IPS-20b (cell line): ENCODE data around the gene SLC22A8.

Source experiments
- H3K27ac ChIP-seq: one replicate; pipeline ENCODE4 v1.5.1; 2013; ENCODE audit warnings: low read length
- H3K27me3 ChIP-seq: 2 replicates; pipeline ENCODE4 v1.6.1; 2013; ENCODE audit warnings: mild to moderate bottlenecking, low read length, inconsistent platforms; ENCODE audit not compliant: insufficient read depth
- H3K36me3 ChIP-seq: 2 replicates; pipeline ENCODE4 v1.6.1; 2013; ENCODE audit warnings: low read depth, mild to moderate bottlenecking, inconsistent platforms, low read length, moderate library complexity; ENCODE audit not compliant: insufficient read depth
- H3K4me1 ChIP-seq: 2 replicates; pipeline ENCODE4 v1.6.1; 2013; ENCODE audit warnings: mild to moderate bottlenecking, control low read depth, inconsistent platforms, low read length, moderate library complexity; ENCODE audit not compliant: insufficient read depth
- H3K4me3 ChIP-seq: 2 replicates; pipeline ENCODE4 v1.5.1; 2013; ENCODE audit warnings: mild to moderate bottlenecking, low read length, inconsistent platforms
- H3K9ac ChIP-seq: 2 replicates; pipeline ENCODE4 v1.6.1; 2013; ENCODE audit warnings: low read depth, mild to moderate bottlenecking, inconsistent platforms, low read length, moderate library complexity
- H3K9me3 ChIP-seq: 2 replicates; pipeline ENCODE4 v1.6.1; 2013; ENCODE audit warnings: mild to moderate bottlenecking, low read depth, low read length, inconsistent platforms; ENCODE audit not compliant: insufficient read depth

Gene SLC22A8

DNA sequence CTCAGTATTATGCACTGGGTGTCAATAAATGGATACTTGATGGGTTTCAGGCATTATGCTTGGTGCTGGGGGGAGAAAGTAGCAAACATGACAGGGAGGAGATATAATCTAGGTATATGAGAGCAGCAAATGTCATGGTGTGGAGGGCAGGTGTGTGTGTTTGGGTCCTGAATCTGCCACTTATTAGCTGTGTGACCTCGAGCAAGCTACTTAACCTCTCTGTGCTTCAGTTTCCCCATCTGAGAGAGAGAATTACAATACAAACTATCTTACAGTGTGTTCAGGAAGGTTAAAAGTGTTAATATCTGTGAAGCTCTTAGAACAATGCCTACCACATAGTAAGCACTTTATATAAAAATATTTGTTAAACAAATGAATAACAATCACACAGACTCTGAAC lies 2.8 kb downstream of the SLC22A8 start:
- Histone ChIP-seq H3K9me3 (no peaks in the 10 kb centered on the region), H3K27ac (no peak overlapping the region), H3K27me3 (no peaks in the 10 kb centered on the region), H3K4me3 (no peak overlapping the region), H3K4me1 (no peaks in the 10 kb centered on the region), H3K36me3 (no peaks in the 10 kb centered on the region), H3K9ac (no peak overlapping the region)

- no peaks in the 10 kb centered on the region for H3K9me3 ChIP-seq
- no peaks in the 10 kb centered on the region for H3K27me3 ChIP-seq
- H3K4me3 ChIP-seq = no peak overlapping the region
- no peak overlapping the region for H3K27ac ChIP-seq
- no peaks in the 10 kb centered on the region for H3K36me3 ChIP-seq
- H3K9ac ChIP-seq = no peak overlapping the region
- H3K4me1 ChIP-seq = no peaks in the 10 kb centered on the region
Observed at GRCh38 chr11:63012430-63012829, 3.2 kb downstream of the SLC22A8 start.

DNA sequence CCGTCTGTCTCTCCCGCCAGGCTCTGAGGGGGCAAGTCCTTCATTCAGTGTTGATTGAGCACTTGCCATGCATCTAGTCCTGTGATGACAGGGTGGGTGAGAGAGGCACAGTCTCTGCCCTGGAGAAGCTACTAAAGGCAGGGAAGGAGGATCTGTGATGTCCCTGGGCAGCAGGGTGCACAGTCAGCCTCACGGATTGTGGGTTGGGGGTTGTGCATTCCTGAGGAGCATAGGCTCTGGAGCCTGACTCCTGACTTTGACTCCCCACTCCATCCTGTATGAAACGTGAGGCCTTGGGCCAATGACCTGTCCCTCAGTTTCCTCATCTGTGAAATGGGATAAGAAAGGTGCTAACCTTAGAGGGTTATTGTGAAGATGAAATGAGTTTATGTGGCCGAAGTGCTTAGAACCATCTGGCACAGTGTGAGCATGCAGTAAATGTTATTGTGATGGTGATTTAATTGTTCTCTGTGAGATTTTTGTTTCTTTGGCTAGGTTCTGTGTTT lies 4.7 kb downstream of the SLC22A8 start:
- Histone ChIP-seq H3K4me3 (no peak overlapping the region), H3K27me3 (no peaks in the 10 kb centered on the region), H3K9me3 (no peaks in the 10 kb centered on the region), H3K36me3 (no peaks in the 10 kb centered on the region), H3K9ac (no peak overlapping the region), H3K27ac (no peak overlapping the region), H3K4me1 (no peaks in the 10 kb centered on the region)

GRCh38 chr11:63007920-63008319 lies 7.7 kb downstream of the SLC22A8 start:
- no peak overlapping the region for H3K27ac ChIP-seq
- no peaks in the 10 kb centered on the region for H3K27me3 ChIP-seq
- no peak overlapping the region for H3K4me3 ChIP-seq
- no peaks in the 10 kb centered on the region for H3K9me3 ChIP-seq
- no peaks in the 10 kb centered on the region for H3K4me1 ChIP-seq
- H3K9ac ChIP-seq = no peak overlapping the region
- no peaks in the 10 kb centered on the region for H3K36me3 ChIP-seq

GRCh38 chr11:63001456-63001855 lies 14.2 kb downstream of the SLC22A8 start:
- H3K4me1 ChIP-seq = no peaks in the 10 kb centered on the region
- no peak overlapping the region for H3K4me3 ChIP-seq
- no peaks in the 10 kb centered on the region for H3K36me3 ChIP-seq
- no peaks in the 10 kb centered on the region for H3K9me3 ChIP-seq
- no peak overlapping the region for H3K9ac ChIP-seq
- no peaks in the 10 kb centered on the region for H3K27me3 ChIP-seq
- H3K27ac ChIP-seq = no peak overlapping the region

- Histone ChIP-seq H3K9me3 (no peaks in the 10 kb centered on the region), H3K4me3 (no peak overlapping the region), H3K4me1 (no peaks in the 10 kb centered on the region), H3K27ac (no peak overlapping the region), H3K27me3 (no peaks in the 10 kb centered on the region), H3K9ac (no peak overlapping the region), H3K36me3 (no peaks in the 10 kb centered on the region)
Observed at GRCh38 chr11:62999649-63000048, 16.0 kb downstream of the SLC22A8 start.

- Histone ChIP-seq H3K4me3 (no peak overlapping the region), H3K27me3 (no peaks in the 10 kb centered on the region), H3K36me3 (no peaks in the 10 kb centered on the region), H3K4me1 (no peaks in the 10 kb centered on the region), H3K9me3 (no peaks in the 10 kb centered on the region), H3K9ac (no peak overlapping the region), H3K27ac (no peak overlapping the region)
Observed at GRCh38 chr11:62999156-62999555, 16.5 kb downstream of the SLC22A8 start.

GRCh38 chr11:62996271-62996670 lies 19.4 kb downstream of the SLC22A8 start:
- H3K4me1 ChIP-seq = no peaks in the 10 kb centered on the region
- no peaks in the 10 kb centered on the region for H3K36me3 ChIP-seq
- H3K27ac ChIP-seq = no peak overlapping the region
- no peaks in the 10 kb centered on the region; the same call in 1 of the 2 replicates for H3K27me3 ChIP-seq
- no peak overlapping the region for H3K9ac ChIP-seq
- no peak overlapping the region for H3K4me3 ChIP-seq
- no peaks in the 10 kb centered on the region for H3K9me3 ChIP-seq

DNA sequence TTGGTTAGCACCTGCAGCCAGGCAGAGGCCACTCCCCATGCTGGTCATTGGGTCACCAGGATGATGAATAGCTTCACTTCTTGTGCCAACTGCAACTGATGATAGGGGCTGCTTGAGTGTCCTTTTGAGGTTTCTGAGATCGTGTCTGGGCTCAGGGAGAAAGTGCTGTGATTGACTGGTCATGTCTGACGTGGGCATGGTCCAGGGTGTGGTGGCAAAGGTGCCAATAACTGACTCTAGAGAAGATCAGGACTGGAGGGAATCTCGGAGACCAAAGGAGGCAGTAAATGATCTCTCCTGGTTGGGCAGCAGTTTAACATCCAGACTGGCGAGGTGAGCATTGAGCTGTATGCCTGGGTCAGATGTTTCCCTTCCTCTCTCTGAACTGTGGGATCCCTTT lies 20.9 kb downstream of the SLC22A8 start:
- Histone ChIP-seq H3K36me3 (no peaks in the 10 kb centered on the region), H3K9ac (no peak overlapping the region), H3K4me1 (no peaks in the 10 kb centered on the region), H3K9me3 (no peaks in the 10 kb centered on the region), H3K27me3 (no peaks in the 10 kb centered on the region; the same call in 1 of the 2 replicates), H3K4me3 (no peak overlapping the region), H3K27ac (no peak overlapping the region)

- H3K9me3 ChIP-seq = no peaks in the 10 kb centered on the region
- no peaks in the 10 kb centered on the region; the same call in 1 of the 2 replicates for H3K27me3 ChIP-seq
- H3K9ac ChIP-seq = no peak overlapping the region
- H3K4me3 ChIP-seq = no peak overlapping the region
- no peaks in the 10 kb centered on the region for H3K36me3 ChIP-seq
- no peak overlapping the region for H3K27ac ChIP-seq
- H3K4me1 ChIP-seq = no peaks in the 10 kb centered on the region
Observed at GRCh38 chr11:62988276-62988675, 27.4 kb downstream of the SLC22A8 start.

- no peak overlapping the region for H3K4me3 ChIP-seq
- H3K9me3 ChIP-seq = no peaks in the 10 kb centered on the region
- H3K9ac ChIP-seq = no peak overlapping the region
- H3K27ac ChIP-seq = no peak overlapping the region
- H3K27me3 ChIP-seq = no peaks in the 10 kb centered on the region
- no peaks in the 10 kb centered on the region for H3K36me3 ChIP-seq
- H3K4me1 ChIP-seq = no peaks in the 10 kb centered on the region
Observed at GRCh38 chr11:62985041-62985750, 30.4 kb downstream of the SLC22A8 start.

DNA sequence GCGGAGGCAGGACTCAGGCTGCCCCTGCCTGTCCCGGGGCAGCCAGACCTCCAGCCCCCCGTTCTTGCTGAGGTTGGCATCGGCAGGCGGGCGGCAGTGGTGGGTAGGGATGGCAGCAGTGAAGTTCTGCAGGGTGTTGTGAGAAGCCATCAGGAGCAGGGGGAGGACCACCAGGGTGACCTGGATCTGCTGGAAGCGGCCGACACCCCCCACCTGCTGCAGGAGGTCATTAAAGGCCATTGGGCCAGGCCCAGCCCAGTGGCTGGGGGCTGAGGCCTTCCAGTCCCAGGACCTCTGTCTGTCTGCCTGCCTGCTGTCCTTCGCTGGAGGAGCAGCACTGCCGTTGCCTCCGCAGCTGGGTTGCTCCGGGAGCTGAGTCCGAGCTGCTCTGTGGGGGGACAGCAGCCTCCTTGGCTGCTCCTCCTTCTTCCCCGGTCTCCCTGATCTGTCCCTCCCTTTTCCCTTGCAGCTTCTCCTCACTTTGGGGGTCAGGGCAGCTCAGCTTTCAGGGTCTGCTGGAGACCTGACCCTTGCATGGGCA lies 31.1 kb downstream of the SLC22A8 start, which contains the start of gene SLC22A6:
SLC22A6 (minus strand) TSS at position 517 of the 541 bp plus-strand sequence; CDS start at position 240, 277 bp downstream.
- H3K4me1 ChIP-seq = no peaks in the 10 kb centered on the region
- H3K4me3 ChIP-seq = no peak within 1 kb of the TSS
- H3K27ac ChIP-seq = no peak within 1 kb of the TSS
- no peaks in the 10 kb centered on the region for H3K9me3 ChIP-seq
- H3K36me3 ChIP-seq = no peaks in the 10 kb centered on the region
- H3K9ac ChIP-seq = no peak within 1 kb of the TSS
- H3K27me3 ChIP-seq = no peaks in the 10 kb centered on the region
